ENCODE results near the gene ARHGAP44. TPM values are rescaled to one million over a fixed set of nuclear protein-coding genes. Genes with fewer than 3 reads are reported as not detected.

The ARHGAP44 gene
- total and polyA plus RNA-seq, 2 of the 13 experiments (the other 11 are each of a cell fraction or from before 2014, with no cell fraction given): 0.79 to 3.1 TPM

- in situ Hi-C loops (cut with HindIII; ENCODE audit: extremely low pct_ligation_motif_present, low pct_unique_long_range_greater_than_20kb) (no loop called here), intact Hi-C loops (cut with micrococcal nuclease; ENCODE audit: unreplicated experiment) (no loop called here)
- Histone ChIP-seq H3K4me1 (ENCODE audit: insufficient read depth, low read length) (peaks cover 23% of the 10 kb centered on the region), H2AFZ (ENCODE audit: low read length) (no peak overlapping the region), H4K20me1 (ENCODE audit: insufficient read depth, low read length) (no peaks in the 10 kb centered on the region), H3K4me3 (replicated peaks in 1 of 3; ENCODE audit: insufficient read depth in 1 of 3, low read depth in 2 of 3, low read length in 3 of 3) (no peak overlapping the region), H3K4me2 (ENCODE audit: low read depth, low read length) (no peak overlapping the region), H3K36me3 (replicated peaks in 1 of 2; ENCODE audit: control insufficient read depth in 1 of 2, insufficient read depth in 2 of 2, low read length in 2 of 2) (no peaks in the 10 kb centered on the region), H3K9me3 (ENCODE audit: low read length) (no peaks in the 10 kb centered on the region), H3K27me3 (ENCODE audit: control insufficient read depth in 1 of 2, insufficient read depth in 2 of 2, low read length in 2 of 2) (no peaks in the 10 kb centered on the region; a peak in 1 of 5 replicates), H3K9ac (ENCODE audit: insufficient read depth, low read depth, low read length) (no peak overlapping the region), H3K27ac (ENCODE audit: extremely low read length, insufficient read depth, low read length) (no peak overlapping the region), H3K79me2 (ENCODE audit: insufficient read depth, low read length) (no peaks in the 10 kb centered on the region)
- TF ChIP-seq ARNT (IDR thresholded peaks at IDR 0.05): no peak
- no peak for DNase-seq (ENCODE audit: low spot score)
- POLR2A ChIA-PET: no interaction called here
- WGBS (ENCODE audit: low lambda C conversion rate): 79% methylated on average over 6 of the region's 6 CpGs
- BruUV-seq (replicated peaks): no TSS peak
- CTCF ChIA-PET (ENCODE audit: low intra/inter-chr PET ratio, low total read pairs): no interaction called here
- FAIRE-seq: no peak
- ATAC-seq: no peak
Measured at GRCh38 chr17:12900474-12900873, 111.2 kb downstream of the ARHGAP44 start.

- 85% methylated on average over 3 of the region's 3 CpGs for WGBS (ENCODE audit: low lambda C conversion rate)
- BruUV-seq (replicated peaks): no TSS peak
- intact Hi-C loops (cut with micrococcal nuclease; ENCODE audit: unreplicated experiment): no loop called here
- no peaks in the 10 kb centered on the region for H3K9me3 ChIP-seq (ENCODE audit: low read length)
- ChIA-PET POLR2A (no interaction called here), CTCF (ENCODE audit: low intra/inter-chr PET ratio, low total read pairs) (no interaction called here)
- H3K4me2 ChIP-seq (ENCODE audit: low read depth, low read length): peak overlapping the region; percentile 44; the same call in 1 of the 2 replicates
- TF ChIP-seq ZNF782 (CRISPR knock-in tag; IDR thresholded peaks at IDR 0.05; ENCODE audit: borderline replicate concordance): no peak
- 0 out of 2 replicates have a peak, but pooled peaks have one; percentile 2 for TF ChIP-seq DPF2 (CRISPR knock-in tag; IDR thresholded peaks at IDR 0.05; ENCODE audit: borderline replicate concordance, low read depth)
- in situ Hi-C loops (cut with HindIII; ENCODE audit: extremely low pct_ligation_motif_present, low pct_unique_long_range_greater_than_20kb): no loop called here
- no peak overlapping the region for H3K27ac ChIP-seq (ENCODE audit: extremely low read length, insufficient read depth, low read length)
- no peaks in the 10 kb centered on the region for H3K79me2 ChIP-seq (ENCODE audit: insufficient read depth, low read length)
- ATAC-seq (no peak; the same call in 2 of the 3 replicates), FAIRE-seq (no peak), DNase-seq (ENCODE audit: low spot score) (no peak)
- no peak overlapping the region for H3K4me3 ChIP-seq (replicated peaks in 1 of 3; ENCODE audit: insufficient read depth in 1 of 3, low read depth in 2 of 3, low read length in 3 of 3)
- no peaks in the 10 kb centered on the region for H3K36me3 ChIP-seq (replicated peaks in 1 of 2; ENCODE audit: control insufficient read depth in 1 of 2, insufficient read depth in 2 of 2, low read length in 2 of 2)
- H3K27me3 ChIP-seq (ENCODE audit: control insufficient read depth in 1 of 2, insufficient read depth in 2 of 2, low read length in 2 of 2): no peaks in the 10 kb centered on the region; a peak in 1 of 5 replicates
- no peak overlapping the region for H3K9ac ChIP-seq (ENCODE audit: insufficient read depth, low read depth, low read length)
- H4K20me1 ChIP-seq (ENCODE audit: insufficient read depth, low read length): no peaks in the 10 kb centered on the region
- peaks cover 23% of the 10 kb centered on the region for H3K4me1 ChIP-seq (ENCODE audit: insufficient read depth, low read length)
- H2AFZ ChIP-seq (ENCODE audit: low read length): no peak overlapping the region
Measured at GRCh38 chr17:12902046-12902445, 112.7 kb downstream of the ARHGAP44 start.

Measured in HepG2 (cell line).